DMS153 treated with DMSO at 0.1 percent for 48 hours (cell line): ENCODE data around the gene FHOD3.
A peak's percentile ranks its signal among the peaks of the same experiment; 100 is the strongest.

Source experiments
- DNase-seq: peaks from one replicate; lab custom pipeline; 2025; ENCODE audit not compliant: unreplicated experiment; lab: John Stamatoyannopoulos, UW

Gene FHOD3

GRCh38 chr18:36297417-36298125 is at the start of gene FHOD3:
FHOD3 (plus strand) TSS chr18:36297713; CDS start chr18:36297836, 123 bp downstream.
- DNase-seq = no peak

- no peak for DNase-seq
Observed at GRCh38 chr18:36249392-36249791, 48.1 kb upstream of the FHOD3 start.

GRCh38 chr18:36250827-36251226 is 46.7 kb upstream of the FHOD3 start:
- DNase-seq = no peak

GRCh38 chr18:36255072-36255698 is 42.3 kb upstream of the FHOD3 start:
- no peak for DNase-seq

- DNase-seq = no peak
Observed at GRCh38 chr18:36256094-36256493, 41.4 kb upstream of the FHOD3 start.

- DNase-seq = no peak
Observed at GRCh38 chr18:36262971-36263370, 34.5 kb upstream of the FHOD3 start.

GRCh38 chr18:36264283-36264682 is 33.2 kb upstream of the FHOD3 start:
- DNase-seq = no peak

GRCh38 chr18:36265015-36265414 is 32.5 kb upstream of the FHOD3 start:
- DNase-seq = no peak

- no peak for DNase-seq
Observed at GRCh38 chr18:36269157-36269556, 28.4 kb upstream of the FHOD3 start.

- no peak for DNase-seq
Observed at GRCh38 chr18:36271153-36271552, 26.4 kb upstream of the FHOD3 start.

- no peak for DNase-seq
Observed at GRCh38 chr18:36273347-36273746, 24.2 kb upstream of the FHOD3 start.

GRCh38 chr18:36274083-36274715 is 23.3 kb upstream of the FHOD3 start:
- no peak for DNase-seq

GRCh38 chr18:36275561-36275960 is 22.0 kb upstream of the FHOD3 start:
- DNase-seq = no peak

- DNase-seq = no peak
Observed at GRCh38 chr18:36279001-36279400, 18.5 kb upstream of the FHOD3 start.

GRCh38 chr18:36281936-36282335 is 15.6 kb upstream of the FHOD3 start:
- no peak for DNase-seq

- DNase-seq = no peak
Observed at GRCh38 chr18:36283448-36283847, 14.1 kb upstream of the FHOD3 start.

- no peak for DNase-seq
Observed at GRCh38 chr18:36284268-36284667, 13.2 kb upstream of the FHOD3 start.

GRCh38 chr18:36284671-36285295 is 12.7 kb upstream of the FHOD3 start:
- peak; percentile 53 for DNase-seq

GRCh38 chr18:36287653-36288052 is 9.9 kb upstream of the FHOD3 start:
- DNase-seq = no peak

GRCh38 chr18:36288689-36289088 is 8.8 kb upstream of the FHOD3 start:
- DNase-seq = no peak

GRCh38 chr18:36294031-36294430 is 3.5 kb upstream of the FHOD3 start:
- DNase-seq = no peak

- DNase-seq = no peak
Observed at GRCh38 chr18:36295214-36295613, 2.3 kb upstream of the FHOD3 start.
